GM13977 (cell line): ENCODE data around the gene LOXL3.

Experiments used
- DNase-seq: peaks from one replicate; pipeline ENCODE4 v3.0.0; 2012; ENCODE audit warnings: low spot score
- in situ Hi-C: fragments of 300-500 bp; cut with MboI; formaldehyde crosslinking; loops from one replicate; pipeline ENCODE4 v1.12.0; 2022; ENCODE audit warnings: low sequenced_read_pairs, low pct_unique_long_range_greater_than_20kb, mixed read lengths, inconsistent platforms; ENCODE audit not compliant: unreplicated experiment
- TF ChIP-seq, protein P1 (sequence below): IDR thresholded peaks from 2 replicates; pipeline ENCODE4 v1.5.1; 2012; ENCODE audit warnings: mild to moderate bottlenecking, control low read depth; ENCODE audit not compliant: insufficient read depth; ENCODE audit errors: extremely low read depth, missing control alignments

Gene LOXL3

DNA sequence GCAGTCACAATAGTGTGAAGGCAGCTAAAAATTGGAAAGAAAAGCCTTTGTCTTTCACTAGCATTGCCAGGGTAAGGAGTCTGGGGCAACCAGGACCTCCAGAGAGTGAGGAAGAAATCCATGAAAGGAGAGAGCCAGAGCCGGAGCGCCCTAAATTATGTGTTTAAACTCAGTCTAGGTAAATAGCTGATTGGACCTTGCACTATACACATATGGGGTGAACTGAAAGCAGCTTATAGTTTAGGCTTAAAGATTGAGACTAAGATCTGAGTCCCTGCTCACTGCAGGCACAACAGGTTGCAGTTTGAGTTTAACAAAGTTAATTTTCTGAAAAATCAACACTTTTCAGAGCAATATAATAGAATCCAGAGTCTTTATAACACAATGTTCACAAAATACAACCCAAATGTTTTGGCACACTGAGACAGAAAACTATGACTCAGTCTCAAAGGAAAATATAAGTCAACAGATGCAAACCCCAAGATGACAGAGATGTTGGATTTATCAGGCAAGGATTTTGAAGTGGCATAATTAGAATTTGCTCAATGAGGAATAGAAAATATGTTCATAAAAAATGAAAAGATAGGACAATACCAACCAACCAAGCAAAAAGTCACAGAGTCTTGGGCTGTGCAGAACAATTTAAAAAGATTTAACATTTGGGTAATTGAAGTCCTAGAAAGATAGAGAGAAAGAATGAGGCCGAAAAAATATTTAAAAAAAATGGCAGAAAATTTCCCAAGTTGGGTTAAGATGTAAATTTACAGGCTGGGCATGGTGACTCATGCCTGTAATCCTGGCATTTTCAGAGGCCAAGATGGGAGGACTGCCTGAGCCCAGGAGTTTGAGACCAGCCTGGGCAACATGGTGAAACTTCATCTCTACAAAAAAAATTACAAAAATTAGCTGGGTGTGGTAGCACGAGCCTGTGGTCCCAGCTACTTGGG lies 40.4 kb upstream of the LOXL3 start:
- DNase-seq = no peak

DNA sequence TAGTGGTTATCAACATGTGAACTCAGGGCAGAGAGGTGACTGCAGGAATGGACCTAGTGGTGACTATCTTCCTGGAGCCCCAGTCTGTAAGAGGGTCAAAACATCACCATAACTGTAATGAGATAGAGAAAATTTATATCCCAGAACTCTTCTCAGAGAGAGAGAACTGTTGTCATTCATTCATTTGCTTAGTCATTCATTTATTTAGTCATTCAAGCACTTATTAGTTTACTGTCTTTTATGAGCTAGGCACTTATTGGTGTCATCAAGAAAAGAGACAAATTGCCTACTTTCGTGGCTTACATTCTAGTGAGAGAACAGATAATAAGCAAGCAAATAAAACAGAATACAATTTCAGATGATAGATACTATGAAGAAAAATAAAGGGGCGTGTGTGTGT lies 34.9 kb upstream of the LOXL3 start:
- DNase-seq = no peak
- TF ChIP-seq, protein P1, sequence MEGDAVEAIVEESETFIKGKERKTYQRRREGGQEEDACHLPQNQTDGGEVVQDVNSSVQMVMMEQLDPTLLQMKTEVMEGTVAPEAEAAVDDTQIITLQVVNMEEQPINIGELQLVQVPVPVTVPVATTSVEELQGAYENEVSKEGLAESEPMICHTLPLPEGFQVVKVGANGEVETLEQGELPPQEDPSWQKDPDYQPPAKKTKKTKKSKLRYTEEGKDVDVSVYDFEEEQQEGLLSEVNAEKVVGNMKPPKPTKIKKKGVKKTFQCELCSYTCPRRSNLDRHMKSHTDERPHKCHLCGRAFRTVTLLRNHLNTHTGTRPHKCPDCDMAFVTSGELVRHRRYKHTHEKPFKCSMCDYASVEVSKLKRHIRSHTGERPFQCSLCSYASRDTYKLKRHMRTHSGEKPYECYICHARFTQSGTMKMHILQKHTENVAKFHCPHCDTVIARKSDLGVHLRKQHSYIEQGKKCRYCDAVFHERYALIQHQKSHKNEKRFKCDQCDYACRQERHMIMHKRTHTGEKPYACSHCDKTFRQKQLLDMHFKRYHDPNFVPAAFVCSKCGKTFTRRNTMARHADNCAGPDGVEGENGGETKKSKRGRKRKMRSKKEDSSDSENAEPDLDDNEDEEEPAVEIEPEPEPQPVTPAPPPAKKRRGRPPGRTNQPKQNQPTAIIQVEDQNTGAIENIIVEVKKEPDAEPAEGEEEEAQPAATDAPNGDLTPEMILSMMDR = no peak
- in situ Hi-C loops = loop anchor here (25.0 kb wide), 1 partner anchor 101 kb away; the partner anchor contains the start of genes CCDC142, LBX2 and TTC31

More for the DNA sequence above, 40.4 kb upstream of the LOXL3 start:
- TF ChIP-seq, protein P1 = no peak
- in situ Hi-C loops = loop anchor here (25.0 kb wide), 1 partner anchor 107 kb away; the partner anchor contains the start of genes CCDC142, LBX2 and TTC31

DNA sequence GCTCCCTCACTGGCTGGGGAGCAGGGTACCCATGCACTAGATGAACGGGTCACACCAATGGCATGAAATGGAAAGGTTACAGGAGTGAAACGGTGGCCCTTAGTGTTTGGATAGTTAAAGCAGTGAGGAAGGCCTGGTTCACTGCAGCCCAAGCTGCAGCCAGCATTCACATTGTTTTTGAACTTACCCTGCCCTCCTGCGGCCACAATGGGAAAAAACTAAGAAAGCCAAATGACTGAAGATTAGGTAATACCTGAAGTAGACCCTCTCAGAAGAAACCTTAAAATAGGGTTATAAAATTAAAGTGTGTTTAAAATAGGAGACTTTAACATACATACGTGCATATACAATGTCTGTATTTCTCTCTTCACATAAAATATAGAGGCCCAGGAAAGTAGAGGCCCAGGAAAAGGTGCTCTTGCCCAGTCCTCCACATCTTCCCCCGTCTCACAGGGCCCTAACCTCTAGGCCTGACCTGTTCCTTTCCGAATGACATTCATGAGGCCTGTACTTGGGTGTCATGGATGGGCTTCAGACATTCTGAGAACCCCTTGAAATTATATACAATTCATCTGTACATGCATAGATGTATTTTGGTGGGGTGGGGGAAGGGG lies 34.0 kb upstream of the LOXL3 start:
- peak; percentile 72 for DNase-seq
- TF ChIP-seq, protein P1 = peak; percentile 80
- in situ Hi-C loops = loop anchor here (25.0 kb wide), 1 partner anchor 100 kb away; the partner anchor contains the start of genes CCDC142, LBX2 and TTC31

DNA sequence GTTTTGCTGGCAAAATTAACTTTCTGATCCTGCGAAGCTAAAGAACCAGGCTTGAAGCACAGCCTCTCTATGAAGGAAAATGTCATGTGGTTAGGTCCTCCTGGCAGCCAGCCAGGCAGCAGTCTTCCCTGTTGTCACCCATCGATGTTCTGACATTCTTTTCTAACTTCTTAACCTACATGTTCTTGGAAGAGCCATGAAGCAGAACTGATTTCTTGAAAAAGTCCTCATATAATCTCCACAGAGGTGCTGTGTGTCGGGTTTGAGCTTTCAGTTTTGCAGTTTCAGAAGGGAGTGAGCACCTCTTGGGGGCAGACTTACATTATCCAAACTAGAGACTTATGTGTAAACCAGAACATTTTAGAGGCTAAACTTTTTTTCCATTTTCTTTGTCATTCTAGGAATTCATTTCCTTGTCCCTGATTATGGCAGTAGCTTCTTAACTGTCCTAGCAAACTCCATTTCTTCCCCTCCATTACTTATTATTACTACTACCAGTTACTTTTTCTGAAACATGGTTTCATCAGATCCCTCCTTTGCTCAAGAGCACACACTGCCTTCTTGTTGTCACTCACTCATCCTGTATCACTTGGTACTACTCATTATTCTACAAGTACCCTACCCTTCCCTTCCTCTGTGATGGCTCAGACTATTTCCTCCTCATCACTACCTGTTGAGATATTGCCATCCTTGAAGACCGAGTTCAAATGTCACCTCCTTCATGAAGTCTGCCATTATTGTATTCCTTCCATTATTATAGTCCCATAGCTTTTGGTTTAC lies 31.9 kb upstream of the LOXL3 start:
- TF ChIP-seq, protein P1 = peak; percentile 30
- peak; percentile 35 for DNase-seq
- in situ Hi-C loops = loop anchor here (25.0 kb wide), 1 partner anchor 98 kb away; the partner anchor contains the start of genes CCDC142, LBX2 and TTC31

DNA sequence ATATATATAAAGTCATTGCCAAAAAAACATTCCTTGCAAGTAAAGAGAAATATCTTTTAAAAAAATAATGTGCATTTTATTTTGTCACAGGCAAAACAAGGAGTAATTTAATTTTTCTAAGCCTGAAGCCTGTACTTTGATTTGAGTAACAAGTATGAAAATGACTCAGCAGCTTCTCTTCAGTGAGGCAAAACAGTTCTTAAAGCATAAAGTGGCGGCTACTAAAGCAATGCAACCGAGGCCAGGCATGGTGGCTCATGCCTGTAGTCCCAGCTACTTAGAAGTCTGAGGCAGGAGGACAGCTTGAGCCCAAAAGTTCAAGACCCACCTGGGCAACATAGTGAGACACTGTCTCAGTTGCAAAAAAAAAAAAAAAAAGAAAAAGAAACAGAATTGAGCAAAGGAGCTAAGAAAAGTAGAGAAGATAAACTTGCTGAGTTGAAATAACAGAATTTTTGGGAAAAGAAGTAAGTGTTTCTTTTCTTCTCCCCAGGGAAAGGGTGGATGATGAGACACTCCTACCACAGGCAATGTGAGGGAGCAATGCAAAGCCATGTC lies 30.4 kb upstream of the LOXL3 start:
- in situ Hi-C loops = loop anchor here (25.0 kb wide), 1 partner anchor 97 kb away; the partner anchor contains the start of genes CCDC142, LBX2 and TTC31

More for the DNA sequence above, 30.4 kb upstream of the LOXL3 start:
- TF ChIP-seq, protein P1 = no peak
- DNase-seq = peak; percentile 42
